Neural cell (in vitro differentiated cells): ENCODE results near the gene CACNA1H. TPM values are rescaled to one million over a fixed set of nuclear protein-coding genes. Genes with fewer than 3 reads are reported as not detected.

ENCODE experiments used
- H2AFZ ChIP-seq: fragments of 200-600, 300-800 bp; sonication (generic), shearing (Covaris generic); 2 replicates; pipeline ENCODE4 v1.6.0; 2014; ENCODE audit warnings: low read depth, mild to moderate bottlenecking, antibody characterized with exemption, low read length, moderate library complexity
- H3F3A ChIP-seq: fragments of 200-600 bp; shearing (Covaris generic); 2 replicates; pipeline ENCODE4 v1.6.1; 2016; ENCODE audit warnings: mild to moderate bottlenecking, moderate library complexity, mixed read lengths, antibody characterized with exemption, low read length; ENCODE audit not compliant: insufficient read depth, poor library complexity, severe bottlenecking
- H3K27ac ChIP-seq: fragments of 200-600, 300-800 bp; sonication (generic), shearing (Covaris generic); 2 replicates; pipeline ENCODE4 v1.5.1; 2014; ENCODE audit warnings: mild to moderate bottlenecking, low read length, moderate library complexity
- H3K27me3 ChIP-seq: fragments of 300-800, 200-600 bp; sonication (generic), shearing (Covaris generic); 2 replicates; pipeline ENCODE4 v1.6.0; 2014; ENCODE audit warnings: mild to moderate bottlenecking, low read depth, low read length, moderate library complexity; ENCODE audit not compliant: insufficient read depth
- H3K36me3 ChIP-seq: fragments of 300-800, 200-600 bp; sonication (generic), shearing (Covaris generic); 2 replicates; pipeline ENCODE4 v1.5.1; 2014; ENCODE audit warnings: mild to moderate bottlenecking, antibody characterized with exemption, low read length, moderate library complexity; ENCODE audit not compliant: insufficient read depth
- H3K4me2 ChIP-seq: fragments of 300-800, 200-600 bp; sonication (generic), shearing (Covaris generic); 2 replicates; pipeline ENCODE4 v1.6.0; 2014; ENCODE audit warnings: mild to moderate bottlenecking, low read length
- H3K4me3 ChIP-seq: fragments of 300-800, 200-600 bp; sonication (generic), shearing (Covaris generic); 2 replicates; pipeline ENCODE4 v1.5.1; 2014; ENCODE audit warnings: mild to moderate bottlenecking, low read length, moderate library complexity
- H3K79me2 ChIP-seq: fragments of 200-600 bp; shearing (Covaris generic); replicated peaks from 2 replicates; pipeline ENCODE4 v1.6.0; 2014; ENCODE audit warnings: mild to moderate bottlenecking, low read length, moderate library complexity; ENCODE audit not compliant: insufficient read depth
- H3K9ac ChIP-seq: fragments of 300-800, 200-600 bp; sonication (generic), shearing (Covaris generic); 2 replicates; pipeline ENCODE4 v1.6.1; 2016; ENCODE audit warnings: mild to moderate bottlenecking, low read length, mixed read lengths
- H3K9me2 ChIP-seq: fragments of 200-600 bp; shearing (Covaris generic); 2 replicates; pipeline ENCODE4 v1.6.1; 2016; ENCODE audit warnings: mild to moderate bottlenecking, low read length, mixed read lengths; ENCODE audit not compliant: insufficient read depth
- H3K9me3 ChIP-seq: fragments of 200-600, 300-800 bp; sonication (generic), shearing (Covaris generic); 2 replicates; pipeline ENCODE4 v1.6.1; 2016; ENCODE audit warnings: mild to moderate bottlenecking, mixed run types, low read length, moderate library complexity, mixed read lengths
- H4K20me1 ChIP-seq: fragments of 200-600 bp; shearing (Covaris generic); 2 replicates; pipeline ENCODE4 v1.6.1; 2016; ENCODE audit warnings: mild to moderate bottlenecking, mixed run types; ENCODE audit not compliant: insufficient read depth
- EP300 ChIP-seq: fragments of 450-650 bp; conservative IDR thresholded peaks from 2 replicates; pipeline ENCODE4 v1.6.1; 2014; ENCODE audit warnings: antibody characterized with exemption, mild to moderate bottlenecking, moderate library complexity; ENCODE audit not compliant: poor library complexity, severe bottlenecking
- EZH2 ChIP-seq: fragments of 200-600, 300-800 bp; shearing (Covaris generic), sonication (generic); IDR thresholded peaks from 2 replicates; pipeline ENCODE4 v1.6.1; 2014; ENCODE audit warnings: antibody characterized with exemption, low read length, borderline replicate concordance, mild to moderate bottlenecking; ENCODE audit not compliant: insufficient read depth, poor library complexity, severe bottlenecking
- MXI1 ChIP-seq: fragments of 450-650 bp; conservative IDR thresholded peaks from 2 replicates; pipeline ENCODE4 v1.6.1; 2014; ENCODE audit warnings: antibody characterized with exemption, mild to moderate bottlenecking; ENCODE audit not compliant: poor library complexity, severe bottlenecking
- POLR2AphosphoS5 ChIP-seq: IDR thresholded peaks from 2 replicates; pipeline ENCODE4 v1.6.1; 2012
- RAD21 ChIP-seq: fragments of 450-650 bp; conservative IDR thresholded peaks from 2 replicates; pipeline ENCODE4 v1.6.1; 2014; ENCODE audit warnings: antibody characterized with exemption, mild to moderate bottlenecking, moderate library complexity
- SMC3 ChIP-seq: fragments of 450-650 bp; conservative IDR thresholded peaks from 2 replicates; pipeline ENCODE4 v1.6.1; 2014; ENCODE audit warnings: antibody characterized with exemption, mild to moderate bottlenecking, moderate library complexity; ENCODE audit not compliant: poor library complexity
- TAF1 ChIP-seq: IDR thresholded peaks from 2 replicates; pipeline ENCODE4 v1.6.1; 2012; ENCODE audit warnings: low read depth
- polyA plus RNA-seq: library from polyadenylated mRNA; depleted of rRNA; stranded (reverse); fragments of >200 nt; gene quantifications from 2 replicates; pipeline ENCODE4 v1.2.3, GENCODE V29; 2014
- TF ChIP-seq, protein P1 (sequence below): fragments of 450-650 bp; IDR thresholded peaks from 2 replicates; pipeline ENCODE4 v1.5.1; 2014; ENCODE audit warnings: antibody characterized with exemption, mild to moderate bottlenecking, moderate library complexity; ENCODE audit not compliant: poor library complexity, severe bottlenecking
- TF ChIP-seq, protein P2 (sequence below): IDR thresholded peaks from 2 replicates; pipeline ENCODE4 v1.6.1; 2012; ENCODE audit warnings: borderline replicate concordance

Gene CACNA1H
- polyA plus RNA-seq, 1 donor from 2014 or later = 27.7 TPM

DNA sequence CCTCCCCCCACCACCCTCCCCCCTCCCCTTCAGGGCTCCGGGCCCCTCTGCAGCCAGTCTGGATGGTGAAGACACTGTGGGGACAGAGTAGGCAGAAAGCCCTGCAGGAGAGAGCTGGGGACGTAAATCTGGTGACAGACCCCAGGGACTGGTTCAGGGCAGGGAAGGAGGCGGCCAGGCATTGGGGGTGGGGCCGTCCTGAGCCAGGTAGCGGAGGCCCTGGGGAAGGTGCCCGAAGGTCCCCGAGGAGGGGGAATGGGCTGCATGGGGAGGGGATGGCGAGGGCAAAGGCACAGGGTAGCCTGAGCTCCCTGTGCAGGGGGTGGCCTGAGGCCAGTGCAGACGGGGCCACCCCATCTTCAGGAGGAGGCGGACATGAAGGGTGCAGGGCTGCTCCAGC is 26.3 kb upstream of the CACNA1H start:
- Histone ChIP-seq H3K27me3 (no peaks in the 10 kb centered on the region), H3F3A (no peaks in the 10 kb centered on the region), H3K9me3 (no peaks in the 10 kb centered on the region), H3K4me3 (no peak overlapping the region), H2AFZ (no peak overlapping the region), H3K9me2 (no peaks in the 10 kb centered on the region), H3K79me2 (no peaks in the 10 kb centered on the region), H4K20me1 (no peaks in the 10 kb centered on the region), H3K27ac (no peak overlapping the region), H3K9ac (no peak overlapping the region), H3K36me3 (no peaks in the 10 kb centered on the region), H3K4me2 (no peak overlapping the region)
- TF ChIP-seq SMC3 (no peak), POLR2AphosphoS5 (no peak), TAF1 (no peak), EZH2 (no peak), EP300 (no peak), MXI1 (no peak), RAD21 (no peak)
- TF ChIP-seq, protein P1, sequence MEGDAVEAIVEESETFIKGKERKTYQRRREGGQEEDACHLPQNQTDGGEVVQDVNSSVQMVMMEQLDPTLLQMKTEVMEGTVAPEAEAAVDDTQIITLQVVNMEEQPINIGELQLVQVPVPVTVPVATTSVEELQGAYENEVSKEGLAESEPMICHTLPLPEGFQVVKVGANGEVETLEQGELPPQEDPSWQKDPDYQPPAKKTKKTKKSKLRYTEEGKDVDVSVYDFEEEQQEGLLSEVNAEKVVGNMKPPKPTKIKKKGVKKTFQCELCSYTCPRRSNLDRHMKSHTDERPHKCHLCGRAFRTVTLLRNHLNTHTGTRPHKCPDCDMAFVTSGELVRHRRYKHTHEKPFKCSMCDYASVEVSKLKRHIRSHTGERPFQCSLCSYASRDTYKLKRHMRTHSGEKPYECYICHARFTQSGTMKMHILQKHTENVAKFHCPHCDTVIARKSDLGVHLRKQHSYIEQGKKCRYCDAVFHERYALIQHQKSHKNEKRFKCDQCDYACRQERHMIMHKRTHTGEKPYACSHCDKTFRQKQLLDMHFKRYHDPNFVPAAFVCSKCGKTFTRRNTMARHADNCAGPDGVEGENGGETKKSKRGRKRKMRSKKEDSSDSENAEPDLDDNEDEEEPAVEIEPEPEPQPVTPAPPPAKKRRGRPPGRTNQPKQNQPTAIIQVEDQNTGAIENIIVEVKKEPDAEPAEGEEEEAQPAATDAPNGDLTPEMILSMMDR = no peak
- TF ChIP-seq, protein P2, sequence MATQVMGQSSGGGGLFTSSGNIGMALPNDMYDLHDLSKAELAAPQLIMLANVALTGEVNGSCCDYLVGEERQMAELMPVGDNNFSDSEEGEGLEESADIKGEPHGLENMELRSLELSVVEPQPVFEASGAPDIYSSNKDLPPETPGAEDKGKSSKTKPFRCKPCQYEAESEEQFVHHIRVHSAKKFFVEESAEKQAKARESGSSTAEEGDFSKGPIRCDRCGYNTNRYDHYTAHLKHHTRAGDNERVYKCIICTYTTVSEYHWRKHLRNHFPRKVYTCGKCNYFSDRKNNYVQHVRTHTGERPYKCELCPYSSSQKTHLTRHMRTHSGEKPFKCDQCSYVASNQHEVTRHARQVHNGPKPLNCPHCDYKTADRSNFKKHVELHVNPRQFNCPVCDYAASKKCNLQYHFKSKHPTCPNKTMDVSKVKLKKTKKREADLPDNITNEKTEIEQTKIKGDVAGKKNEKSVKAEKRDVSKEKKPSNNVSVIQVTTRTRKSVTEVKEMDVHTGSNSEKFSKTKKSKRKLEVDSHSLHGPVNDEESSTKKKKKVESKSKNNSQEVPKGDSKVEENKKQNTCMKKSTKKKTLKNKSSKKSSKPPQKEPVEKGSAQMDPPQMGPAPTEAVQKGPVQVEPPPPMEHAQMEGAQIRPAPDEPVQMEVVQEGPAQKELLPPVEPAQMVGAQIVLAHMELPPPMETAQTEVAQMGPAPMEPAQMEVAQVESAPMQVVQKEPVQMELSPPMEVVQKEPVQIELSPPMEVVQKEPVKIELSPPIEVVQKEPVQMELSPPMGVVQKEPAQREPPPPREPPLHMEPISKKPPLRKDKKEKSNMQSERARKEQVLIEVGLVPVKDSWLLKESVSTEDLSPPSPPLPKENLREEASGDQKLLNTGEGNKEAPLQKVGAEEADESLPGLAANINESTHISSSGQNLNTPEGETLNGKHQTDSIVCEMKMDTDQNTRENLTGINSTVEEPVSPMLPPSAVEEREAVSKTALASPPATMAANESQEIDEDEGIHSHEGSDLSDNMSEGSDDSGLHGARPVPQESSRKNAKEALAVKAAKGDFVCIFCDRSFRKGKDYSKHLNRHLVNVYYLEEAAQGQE = no peak

DNA sequence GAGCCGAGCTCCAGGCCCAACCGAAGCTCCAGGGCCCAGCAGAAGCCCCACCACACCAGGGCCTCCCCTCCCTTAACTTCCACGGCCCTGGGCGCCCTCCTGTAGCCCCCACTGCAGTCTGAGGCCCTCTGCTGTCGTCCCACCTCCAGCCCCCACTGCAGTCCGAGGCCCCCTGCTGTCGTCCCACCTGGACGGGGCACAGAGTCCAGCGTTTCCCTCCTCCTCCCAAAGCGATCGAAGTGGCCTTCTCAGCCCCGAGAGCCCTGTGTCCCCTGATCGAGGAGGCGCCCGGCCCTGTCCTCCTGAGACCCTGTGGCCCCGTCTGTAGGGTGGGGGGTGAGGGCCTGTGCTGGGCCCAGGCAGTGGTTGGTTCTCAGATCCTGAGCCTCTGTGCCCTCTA is 25.8 kb upstream of the CACNA1H start:
- H3K9me2 ChIP-seq = no peaks in the 10 kb centered on the region
- H3K27me3 ChIP-seq = no peaks in the 10 kb centered on the region
- H2AFZ ChIP-seq = no peak overlapping the region
- H3K4me3 ChIP-seq = no peak overlapping the region
- no peaks in the 10 kb centered on the region for H3K79me2 ChIP-seq
- H3K9me3 ChIP-seq = no peaks in the 10 kb centered on the region
- H3K36me3 ChIP-seq = no peaks in the 10 kb centered on the region
- no peaks in the 10 kb centered on the region for H4K20me1 ChIP-seq
- no peak overlapping the region for H3K9ac ChIP-seq
- no peak overlapping the region for H3K4me2 ChIP-seq
- no peaks in the 10 kb centered on the region for H3F3A ChIP-seq
- TF ChIP-seq RAD21 = no peak
- TF ChIP-seq, protein P2 = no peak
- TF ChIP-seq, protein P1 = no peak
- no peak for TF ChIP-seq SMC3
- no peak for TF ChIP-seq MXI1
- TF ChIP-seq POLR2AphosphoS5 = no peak
- no peak for TF ChIP-seq EZH2
- TF ChIP-seq EP300 = no peak
- TF ChIP-seq TAF1 = no peak
- H3K27ac ChIP-seq = no peak overlapping the region
